HCT116 (cell line): ENCODE data around the gene METTL27.
A peak's percentile ranks its signal among the peaks of the same experiment; 100 is the strongest.

ENCODE experiments used
- CEBPB ChIP-seq: IDR thresholded peaks from 2 replicates; pipeline ENCODE4 v1.6.1; 2012; ENCODE audit warnings: low read depth
- EZH2 ChIP-seq: fragments of 200-600 bp; sonication (generic); IDR thresholded peaks from 2 replicates; pipeline ENCODE4 v1.6.1; 2017; ENCODE audit warnings: antibody characterized with exemption, mixed run types
- FOSL1 ChIP-seq: IDR thresholded peaks from 2 replicates; pipeline ENCODE4 v1.6.1; 2012; ENCODE audit warnings: low read depth
- POLR2A ChIP-seq: IDR thresholded peaks from 2 replicates; pipeline ENCODE4 v1.7.0; 2011; ENCODE audit warnings: borderline replicate concordance; ENCODE audit not compliant: insufficient read depth, insufficient read length; ENCODE audit errors: extremely low read depth
- POLR2AphosphoS5 ChIP-seq: IDR thresholded peaks from 2 replicates; pipeline ENCODE4 v1.6.1; 2011; ENCODE audit warnings: mild to moderate bottlenecking, low read depth, low read length, moderate library complexity
- SIN3A ChIP-seq: IDR thresholded peaks from 2 replicates; pipeline ENCODE4 v1.6.1; 2012; ENCODE audit warnings: low read depth
- SP1 ChIP-seq: IDR thresholded peaks from 2 replicates; pipeline ENCODE4 v1.6.1; 2012; ENCODE audit warnings: low read depth
- TCF7L2 ChIP-seq: IDR thresholded peaks from 2 replicates; pipeline ENCODE4 v1.7.0; 2011; ENCODE audit warnings: borderline replicate concordance, inconsistent platforms; ENCODE audit not compliant: insufficient read depth, insufficient read length; ENCODE audit errors: extremely low read depth
- ZNF274 ChIP-seq: fragments of 200-500 bp; sonication (Bioruptor generic); IDR thresholded peaks from 2 replicates; pipeline ENCODE4 v1.6.1; 2014; ENCODE audit warnings: mild to moderate bottlenecking, low read depth, low read length, inconsistent platforms
- TF ChIP-seq, protein P1 (sequence below), 3 experiments: fragments of 200-600 bp in 1 of 3; sonication (generic) in 1 of 3; IDR thresholded peaks in 2 of 3; conservative IDR thresholded peaks in 1 of 3; 2 replicates each; pipeline ENCODE4 v1.5.1; 2012 to 2017; ENCODE audit warnings: low read depth in 2 of 3, low read length in 2 of 3, antibody characterized with exemption in 1 of 3, borderline replicate concordance in 1 of 3, control low read depth in 1 of 3, mild to moderate bottlenecking in 1 of 3, mixed read lengths in 1 of 3, mixed run types in 1 of 3, moderate library complexity in 1 of 3; ENCODE audit not compliant: insufficient read depth in 1 of 3
- TF ChIP-seq, protein P2 (sequence below): IDR thresholded peaks from 2 replicates; pipeline ENCODE4 v1.6.1; 2012; ENCODE audit warnings: low read depth

DNA sequence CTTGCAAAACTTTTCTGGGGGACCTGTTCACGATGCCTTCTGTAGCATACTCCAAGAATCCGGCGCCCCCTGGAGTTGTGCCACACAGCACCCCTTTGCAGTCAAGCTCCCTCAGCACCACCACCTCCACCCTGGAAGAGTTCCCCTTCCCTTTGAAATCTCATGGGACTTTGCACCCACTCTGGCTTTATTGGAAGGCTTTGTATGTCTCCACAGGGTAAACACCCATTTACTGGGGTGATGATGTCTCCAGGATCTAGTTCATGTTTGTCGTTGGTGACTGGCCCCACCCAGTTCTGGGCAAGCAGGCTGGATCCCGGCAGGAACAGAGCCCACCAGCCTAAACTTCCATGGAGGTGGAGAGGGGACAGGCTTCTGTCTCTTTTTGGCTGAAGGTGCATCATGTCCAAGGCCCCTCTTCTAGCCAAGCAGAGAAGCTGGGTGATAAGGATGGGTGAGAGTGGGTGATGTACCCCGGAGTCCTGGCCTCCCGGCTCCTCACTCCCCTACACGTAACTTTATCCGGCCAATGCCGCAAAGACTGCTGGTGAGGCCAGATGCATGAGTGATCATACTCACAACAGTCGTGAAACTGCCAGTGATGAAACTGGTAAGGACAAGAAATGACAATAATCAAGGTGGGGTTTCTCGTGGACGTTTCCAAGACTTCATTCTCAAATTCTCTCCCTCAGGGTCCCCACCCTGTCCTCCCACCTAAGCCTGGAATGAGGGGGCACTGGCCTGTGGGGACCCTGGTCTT, 12.2 kb downstream of the METTL27 start:
- TF ChIP-seq, protein P1, sequence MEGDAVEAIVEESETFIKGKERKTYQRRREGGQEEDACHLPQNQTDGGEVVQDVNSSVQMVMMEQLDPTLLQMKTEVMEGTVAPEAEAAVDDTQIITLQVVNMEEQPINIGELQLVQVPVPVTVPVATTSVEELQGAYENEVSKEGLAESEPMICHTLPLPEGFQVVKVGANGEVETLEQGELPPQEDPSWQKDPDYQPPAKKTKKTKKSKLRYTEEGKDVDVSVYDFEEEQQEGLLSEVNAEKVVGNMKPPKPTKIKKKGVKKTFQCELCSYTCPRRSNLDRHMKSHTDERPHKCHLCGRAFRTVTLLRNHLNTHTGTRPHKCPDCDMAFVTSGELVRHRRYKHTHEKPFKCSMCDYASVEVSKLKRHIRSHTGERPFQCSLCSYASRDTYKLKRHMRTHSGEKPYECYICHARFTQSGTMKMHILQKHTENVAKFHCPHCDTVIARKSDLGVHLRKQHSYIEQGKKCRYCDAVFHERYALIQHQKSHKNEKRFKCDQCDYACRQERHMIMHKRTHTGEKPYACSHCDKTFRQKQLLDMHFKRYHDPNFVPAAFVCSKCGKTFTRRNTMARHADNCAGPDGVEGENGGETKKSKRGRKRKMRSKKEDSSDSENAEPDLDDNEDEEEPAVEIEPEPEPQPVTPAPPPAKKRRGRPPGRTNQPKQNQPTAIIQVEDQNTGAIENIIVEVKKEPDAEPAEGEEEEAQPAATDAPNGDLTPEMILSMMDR (IDR thresholded peaks at IDR 0.05 in 2 of 3, conservative IDR thresholded peaks at IDR 0.05 in 1 of 3; ENCODE audit: borderline replicate concordance in 1 of 3, insufficient read depth in 1 of 3, low read depth in 2 of 3, low read length in 2 of 3) = peak in 2 of 3 experiments; percentile 36 to 48; a peak in 4 of 6 replicates
- TF ChIP-seq, protein P2, sequence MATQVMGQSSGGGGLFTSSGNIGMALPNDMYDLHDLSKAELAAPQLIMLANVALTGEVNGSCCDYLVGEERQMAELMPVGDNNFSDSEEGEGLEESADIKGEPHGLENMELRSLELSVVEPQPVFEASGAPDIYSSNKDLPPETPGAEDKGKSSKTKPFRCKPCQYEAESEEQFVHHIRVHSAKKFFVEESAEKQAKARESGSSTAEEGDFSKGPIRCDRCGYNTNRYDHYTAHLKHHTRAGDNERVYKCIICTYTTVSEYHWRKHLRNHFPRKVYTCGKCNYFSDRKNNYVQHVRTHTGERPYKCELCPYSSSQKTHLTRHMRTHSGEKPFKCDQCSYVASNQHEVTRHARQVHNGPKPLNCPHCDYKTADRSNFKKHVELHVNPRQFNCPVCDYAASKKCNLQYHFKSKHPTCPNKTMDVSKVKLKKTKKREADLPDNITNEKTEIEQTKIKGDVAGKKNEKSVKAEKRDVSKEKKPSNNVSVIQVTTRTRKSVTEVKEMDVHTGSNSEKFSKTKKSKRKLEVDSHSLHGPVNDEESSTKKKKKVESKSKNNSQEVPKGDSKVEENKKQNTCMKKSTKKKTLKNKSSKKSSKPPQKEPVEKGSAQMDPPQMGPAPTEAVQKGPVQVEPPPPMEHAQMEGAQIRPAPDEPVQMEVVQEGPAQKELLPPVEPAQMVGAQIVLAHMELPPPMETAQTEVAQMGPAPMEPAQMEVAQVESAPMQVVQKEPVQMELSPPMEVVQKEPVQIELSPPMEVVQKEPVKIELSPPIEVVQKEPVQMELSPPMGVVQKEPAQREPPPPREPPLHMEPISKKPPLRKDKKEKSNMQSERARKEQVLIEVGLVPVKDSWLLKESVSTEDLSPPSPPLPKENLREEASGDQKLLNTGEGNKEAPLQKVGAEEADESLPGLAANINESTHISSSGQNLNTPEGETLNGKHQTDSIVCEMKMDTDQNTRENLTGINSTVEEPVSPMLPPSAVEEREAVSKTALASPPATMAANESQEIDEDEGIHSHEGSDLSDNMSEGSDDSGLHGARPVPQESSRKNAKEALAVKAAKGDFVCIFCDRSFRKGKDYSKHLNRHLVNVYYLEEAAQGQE = no peak
- no peak for TF ChIP-seq ZNF274
- TF ChIP-seq POLR2AphosphoS5 = no peak
- no peak for TF ChIP-seq EZH2
- TF ChIP-seq POLR2A = no peak
- TF ChIP-seq FOSL1 = no peak
- no peak for TF ChIP-seq SIN3A
- no peak for TF ChIP-seq TCF7L2
- no peak for TF ChIP-seq CEBPB
- no peak for TF ChIP-seq SP1
